ENCODE measurements around the gene CACNA1C.

GRCh38 chr12:2689879-2690278 is 637.1 kb downstream of the CACNA1C start:
- TF ChIP-seq CTCF (IDR thresholded peaks at IDR 0.05) (no peak), POLR2AphosphoS5 (IDR thresholded peaks at IDR 0.05) (no peak)

All from suprapubic skin (tissue), 3 donors.